Retinal pigment epithelial cell (primary cell): ENCODE measurements around the gene STK24.

Source experiments
- DNase-seq: peaks from one replicate; pipeline ENCODE4 v3.0.0-alpha.2; 2010; ENCODE audit warnings: low read depth
- H3K4me3 ChIP-seq: 2 replicates; pipeline ENCODE4 v1.5.1; 2011; ENCODE audit warnings: mild to moderate bottlenecking, low read length, control low read depth, moderate library complexity
- TF ChIP-seq, protein P1 (sequence below): conservative IDR thresholded peaks from 2 replicates; pipeline ENCODE4 v1.5.1; 2011; ENCODE audit warnings: low read depth, low read length, control low read depth, inconsistent platforms

The STK24 gene

DNA sequence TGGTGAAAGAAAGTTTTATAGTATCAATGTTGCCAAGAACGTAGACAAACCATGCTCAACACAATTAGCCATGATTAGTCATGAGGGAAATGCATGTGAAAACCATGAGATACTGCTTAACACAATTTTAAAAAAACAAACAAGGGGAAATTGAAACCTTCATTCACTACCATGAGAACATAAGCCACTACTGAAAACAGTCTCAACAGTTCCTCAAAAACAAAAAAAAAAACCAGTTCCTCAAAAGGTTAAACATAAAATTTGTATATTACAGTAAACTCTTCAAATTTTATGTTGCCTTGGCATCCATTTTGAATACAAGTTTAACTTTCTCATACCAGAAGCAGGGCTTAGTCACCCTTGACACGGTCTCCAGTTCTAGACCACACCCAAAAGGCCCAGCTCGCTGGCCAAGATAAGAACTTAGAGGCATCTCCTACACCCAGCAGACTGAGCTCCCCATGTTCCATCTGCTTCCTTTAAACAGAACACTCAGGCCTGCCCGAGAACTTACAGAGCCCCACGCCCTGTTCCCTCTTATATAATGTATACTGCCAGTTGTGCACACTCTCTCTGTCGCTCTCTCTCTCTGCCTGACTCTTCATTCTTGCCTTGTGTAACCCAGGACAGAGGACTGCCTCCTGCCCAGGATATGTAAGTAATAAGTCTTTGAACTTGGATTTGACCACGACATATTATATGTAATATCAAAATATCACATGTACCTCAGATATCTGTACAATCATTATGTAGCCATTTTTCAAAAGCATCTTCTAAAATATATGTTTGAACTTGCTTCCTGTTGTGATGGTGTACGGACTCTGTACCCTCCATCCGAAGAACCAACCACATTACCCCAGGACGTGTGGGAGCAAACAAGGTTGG lies 67.4 kb downstream of the STK24 start:
- TF ChIP-seq, protein P1, sequence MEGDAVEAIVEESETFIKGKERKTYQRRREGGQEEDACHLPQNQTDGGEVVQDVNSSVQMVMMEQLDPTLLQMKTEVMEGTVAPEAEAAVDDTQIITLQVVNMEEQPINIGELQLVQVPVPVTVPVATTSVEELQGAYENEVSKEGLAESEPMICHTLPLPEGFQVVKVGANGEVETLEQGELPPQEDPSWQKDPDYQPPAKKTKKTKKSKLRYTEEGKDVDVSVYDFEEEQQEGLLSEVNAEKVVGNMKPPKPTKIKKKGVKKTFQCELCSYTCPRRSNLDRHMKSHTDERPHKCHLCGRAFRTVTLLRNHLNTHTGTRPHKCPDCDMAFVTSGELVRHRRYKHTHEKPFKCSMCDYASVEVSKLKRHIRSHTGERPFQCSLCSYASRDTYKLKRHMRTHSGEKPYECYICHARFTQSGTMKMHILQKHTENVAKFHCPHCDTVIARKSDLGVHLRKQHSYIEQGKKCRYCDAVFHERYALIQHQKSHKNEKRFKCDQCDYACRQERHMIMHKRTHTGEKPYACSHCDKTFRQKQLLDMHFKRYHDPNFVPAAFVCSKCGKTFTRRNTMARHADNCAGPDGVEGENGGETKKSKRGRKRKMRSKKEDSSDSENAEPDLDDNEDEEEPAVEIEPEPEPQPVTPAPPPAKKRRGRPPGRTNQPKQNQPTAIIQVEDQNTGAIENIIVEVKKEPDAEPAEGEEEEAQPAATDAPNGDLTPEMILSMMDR, result no peak
- DNase-seq, result peak; percentile 47
- no peak overlapping the region for H3K4me3 ChIP-seq

DNA sequence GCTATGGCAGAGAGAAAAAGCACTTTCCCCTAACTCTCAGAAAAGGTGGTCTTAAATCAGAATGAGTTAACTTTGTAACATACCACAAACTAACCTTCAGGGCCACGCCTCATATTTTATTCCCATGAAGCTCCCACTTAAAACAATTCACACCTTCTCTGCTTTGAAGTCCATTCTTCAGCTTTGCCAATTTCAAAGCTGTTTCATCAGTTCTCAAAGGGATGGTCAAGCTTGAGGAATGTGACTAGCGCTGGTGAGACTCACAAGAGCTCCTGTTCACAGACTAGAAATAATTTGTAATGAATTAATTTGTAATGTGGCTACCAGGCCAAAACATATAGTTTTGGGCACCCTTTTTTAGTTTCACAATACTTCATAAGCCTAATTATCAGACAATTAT lies 68.2 kb downstream of the STK24 start:
- TF ChIP-seq, protein P1, result no peak
- no peak overlapping the region for H3K4me3 ChIP-seq
- DNase-seq, result peak; percentile 76

DNA sequence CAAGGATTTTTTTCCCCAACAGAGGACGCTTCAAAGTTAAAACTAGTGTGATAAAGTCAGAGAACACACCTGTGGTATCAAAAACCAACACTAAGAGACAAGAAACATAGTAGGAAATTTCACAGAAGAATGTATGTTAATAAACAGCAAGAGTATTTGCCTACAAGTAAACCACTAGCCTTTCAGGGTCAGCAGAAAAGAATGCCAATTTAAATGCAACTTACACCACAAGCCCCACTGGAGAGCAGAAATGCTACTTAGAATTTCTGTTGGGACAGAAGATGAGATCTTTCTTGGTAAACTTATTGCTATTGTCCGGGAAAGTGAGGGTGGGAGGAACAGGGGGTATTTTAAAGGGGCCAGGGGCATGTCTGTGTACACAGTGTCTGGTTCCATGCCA lies 68.6 kb downstream of the STK24 start:
- H3K4me3 ChIP-seq, result no peak overlapping the region
- TF ChIP-seq, protein P1, result no peak
- no peak for DNase-seq

DNA sequence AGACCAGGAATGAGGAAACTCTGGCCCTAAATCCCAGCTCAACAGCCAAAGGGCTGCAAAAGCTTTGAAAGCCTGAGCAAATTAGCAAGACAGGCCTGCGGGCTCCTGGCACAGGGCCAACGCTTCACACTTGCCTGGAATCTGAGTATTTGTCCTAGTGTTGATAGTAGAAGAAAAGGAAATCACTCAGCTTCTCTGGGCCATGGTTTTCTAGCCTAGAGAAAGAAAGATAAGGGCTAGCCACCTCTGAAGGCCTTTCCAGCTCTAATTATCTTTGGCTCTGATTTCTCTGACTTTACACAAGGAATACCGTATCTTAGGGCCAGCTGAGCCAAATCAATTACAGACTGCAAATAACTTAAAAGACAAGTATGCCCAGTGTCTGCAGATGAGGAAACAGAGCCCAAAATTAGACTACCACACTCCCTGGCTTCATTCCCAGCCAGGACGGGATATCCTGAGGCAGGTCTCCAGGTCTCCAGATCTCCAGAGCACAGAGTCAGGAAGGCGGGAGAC lies 69.6 kb downstream of the STK24 start:
- peak; percentile 78 for DNase-seq
- no peak overlapping the region for H3K4me3 ChIP-seq
- TF ChIP-seq, protein P1, result no peak

DNA sequence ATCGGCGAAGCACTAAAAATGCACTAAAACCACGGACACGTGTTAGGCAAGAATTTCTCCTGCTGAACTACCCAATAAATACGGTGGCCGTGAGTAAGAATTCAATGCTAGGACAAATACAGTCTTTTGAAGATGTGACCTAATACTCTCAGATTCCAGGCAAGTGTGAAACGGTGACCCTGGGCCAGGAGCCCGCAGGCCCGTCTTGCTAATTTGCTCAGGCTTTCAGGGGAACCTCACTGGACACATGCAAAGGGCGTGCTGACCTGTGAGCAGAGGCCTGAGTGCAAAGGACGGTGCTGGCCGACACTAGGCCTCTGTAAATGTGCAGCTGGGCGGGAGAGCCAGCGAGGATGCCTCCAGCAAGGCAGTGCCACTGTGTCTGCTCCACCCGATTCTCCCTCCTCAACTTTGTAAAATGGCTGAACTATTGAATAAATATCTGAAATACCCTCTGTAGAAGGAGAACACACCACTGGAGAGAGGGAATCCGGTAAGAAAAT lies 70.1 kb downstream of the STK24 start:
- DNase-seq, result no peak
- H3K4me3 ChIP-seq, result no peak overlapping the region
- TF ChIP-seq, protein P1, result no peak

DNA sequence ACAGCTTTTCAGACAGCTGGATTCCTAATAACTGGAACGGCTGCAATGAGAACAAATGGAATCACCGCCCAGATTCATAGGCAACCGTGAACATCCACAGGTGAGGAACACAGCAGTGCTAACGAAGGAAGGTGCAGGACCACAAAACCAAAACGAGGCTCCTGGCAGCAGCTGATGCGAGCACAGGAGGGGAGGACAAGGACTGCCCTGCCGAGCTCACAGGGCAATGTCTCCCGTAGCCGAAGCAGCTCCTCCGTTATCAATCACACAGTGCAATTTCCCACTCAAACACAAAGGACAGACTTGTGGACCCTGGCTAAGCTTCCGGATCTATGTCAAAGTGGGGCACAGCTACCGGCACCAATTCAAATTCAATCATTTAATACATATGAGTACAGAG lies 70.6 kb downstream of the STK24 start:
- no peak overlapping the region for H3K4me3 ChIP-seq
- TF ChIP-seq, protein P1, result no peak
- no peak for DNase-seq

DNA sequence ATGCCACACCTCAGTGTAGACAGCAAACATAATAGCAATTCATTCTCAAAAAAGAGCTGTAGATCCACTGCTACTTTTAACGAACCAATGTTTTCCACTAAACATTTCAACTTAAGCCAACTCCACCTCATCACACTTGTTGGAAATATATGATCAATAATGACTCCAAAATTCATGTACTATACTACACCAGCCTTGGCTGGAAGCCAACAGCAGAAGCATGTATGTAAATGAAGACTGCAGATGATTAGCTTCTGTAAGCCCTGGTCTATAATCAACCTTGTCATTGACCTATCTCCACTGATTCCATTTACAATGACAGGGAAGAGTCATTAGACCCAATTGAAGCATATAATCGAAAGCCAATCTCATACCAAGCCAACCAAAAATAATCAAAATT lies 71.7 kb downstream of the STK24 start:
- no peak overlapping the region for H3K4me3 ChIP-seq
- TF ChIP-seq, protein P1, result no peak
- no peak for DNase-seq
